Cortex of kidney (tissue), 1 donor: ENCODE data around the gene IKBKE.

ENCODE experiments used
- DNase-seq: peaks from one replicate; lab custom pipeline; 2025; lab: John Stamatoyannopoulos, UW

IKBKE gene

GRCh38 chr1:206455289-206455665 lies 15.0 kb upstream of the IKBKE start:
- DNase-seq, result no peak

- DNase-seq, result no peak
These were observed 14.5 kb upstream of the IKBKE start for GRCh38 chr1:206455666-206456344.

GRCh38 chr1:206456577-206457370 lies 13.5 kb upstream of the IKBKE start:
- DNase-seq, result no peak

- DNase-seq, result no peak
These were observed 12.7 kb upstream of the IKBKE start for GRCh38 chr1:206457408-206458120.

- DNase-seq, result no peak
These were observed 10.6 kb upstream of the IKBKE start for GRCh38 chr1:206459703-206460102.

GRCh38 chr1:206460836-206461426 lies 9.3 kb upstream of the IKBKE start:
- no peak for DNase-seq

- DNase-seq, result no peak
These were observed 8.4 kb upstream of the IKBKE start for GRCh38 chr1:206461602-206462455.

- no peak for DNase-seq
These were observed 7.1 kb upstream of the IKBKE start for GRCh38 chr1:206463137-206463536.

- no peak for DNase-seq
These were observed 6.4 kb upstream of the IKBKE start for GRCh38 chr1:206463911-206464310.

GRCh38 chr1:206464456-206464964 lies 5.8 kb upstream of the IKBKE start:
- no peak for DNase-seq

GRCh38 chr1:206465951-206466350 lies 4.3 kb upstream of the IKBKE start:
- no peak for DNase-seq

- no peak for DNase-seq
These were observed 3.2 kb upstream of the IKBKE start for GRCh38 chr1:206466840-206467649.

- DNase-seq, result no peak
These were observed 2.4 kb upstream of the IKBKE start for GRCh38 chr1:206467915-206468314.

GRCh38 chr1:206468571-206468970 lies 1.7 kb upstream of the IKBKE start:
- no peak for DNase-seq

GRCh38 chr1:206469411-206469932 lies 804 bp upstream of the IKBKE start:
- no peak for DNase-seq

- DNase-seq, result no peak
These were observed 577 bp downstream of the IKBKE start for GRCh38 chr1:206470692-206471414.

- DNase-seq, result no peak
These were observed 1.1 kb downstream of the IKBKE start for GRCh38 chr1:206471415-206471801.

- DNase-seq, result no peak
These were observed 1.7 kb downstream of the IKBKE start for GRCh38 chr1:206472024-206472423.

GRCh38 chr1:206472454-206472853 lies 2.2 kb downstream of the IKBKE start:
- no peak for DNase-seq

- DNase-seq, result no peak
These were observed 2.6 kb downstream of the IKBKE start for GRCh38 chr1:206472886-206473285.
